Posterior vena cava (tissue), 2 donors: ENCODE results near the gene ZNF415. TPM values are rescaled to one million over a fixed set of nuclear protein-coding genes. Genes with fewer than 3 reads are reported as not detected.
A peak's percentile ranks its signal among the peaks of the same experiment; 100 is the strongest.

Experiments
- DNase-seq: peaks from one replicate; pipeline ENCODE4 v3.0.0-alpha.2; 2020; ENCODE audit warnings: low spot score
- intact Hi-C, 2 donors: fragments of 100-400 bp; cut with DNase I; formaldehyde crosslinking; loops; one replicate each; pipeline versions ENCODE4 v1.14.1 to v1.14.2; 2022 to 2023
- total RNA-seq, 2 donors: library from RNA; stranded (reverse); fragmentation: NEBNext Ultra II Directional; extraction: Animal tissue kit (Norgen Biotek cat#: 25700); gene quantifications; one replicate each; pipeline ENCODE4 v1.2.1, GENCODE V29; 2021
- donor health status: DM: yes; HTN: yes; CAD: no.
- donor health status: DM: yes; HTN: yes; CAD: no.

The ZNF415 gene
- total RNA-seq, 2 donors from 2014 or later = 9.1 to 11.8 TPM

GRCh38 chr19:53068834-53069233, 63.9 kb downstream of the ZNF415 start:
- DNase-seq = no peak
- intact Hi-C loops = no loop called here

DNA sequence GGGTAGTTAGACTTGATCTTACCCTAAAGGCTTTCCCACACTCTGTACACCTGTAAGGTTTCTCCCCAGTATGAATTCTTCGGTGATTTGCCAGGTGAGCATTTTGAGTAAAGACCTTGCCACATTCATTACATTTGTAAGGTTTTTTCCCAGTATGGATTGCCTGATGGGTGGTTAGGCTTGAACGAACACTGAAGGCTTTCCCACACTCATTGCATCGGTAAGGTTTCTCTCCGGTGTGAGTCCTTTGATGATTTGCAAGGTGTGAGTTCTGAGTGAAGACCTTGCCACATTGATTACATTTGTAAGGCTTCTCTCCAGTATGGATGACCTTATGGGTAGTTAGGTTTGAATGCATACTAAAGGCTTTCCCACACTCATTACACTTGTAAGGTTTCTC, 64.5 kb downstream of the ZNF415 start:
- no peak for DNase-seq
- intact Hi-C loops = no loop called here

- intact Hi-C loops = no loop called here
- DNase-seq = peak; percentile 78
These were observed 74.7 kb downstream of the ZNF415 start for GRCh38 chr19:53057904-53058580.

Other genes starting within 250 kb of the ZNF415 start
- 1 to 10 TPM; 7.5 to 8.2 TPM for gene ZNF320, start 235.3 kb downstream of the ZNF415 start, total RNA-seq
- 1 to 10 TPM; 2.6 to 3.2 TPM for gene ZNF888, start 209.5 kb downstream of the ZNF415 start, total RNA-seq
- gene ZNF816, start 170.0 kb downstream of the ZNF415 start, total RNA-seq = 1 to 10 TPM; 6.4 to 9.7 TPM
- not detected for gene ERVV-1, start 119.0 kb downstream of the ZNF415 start, total RNA-seq
- gene ERVV-2, start 88.2 kb downstream of the ZNF415 start, total RNA-seq = not detected
- gene ZNF160, start 29.5 kb downstream of the ZNF415 start, total RNA-seq = 10 to 100 TPM; 23.1 to 26.2 TPM
- gene ZNF347, start 26.1 kb upstream of the ZNF415 start, total RNA-seq = 10 to 100 TPM; 11.5 to 14.1 TPM
- 1 to 10 TPM; 3.5 to 5.4 TPM for gene ZNF665, start 60.4 kb upstream of the ZNF415 start, total RNA-seq
- 10 to 100 TPM; 18.6 to 19.0 TPM for gene ZNF677, start 122.0 kb upstream of the ZNF415 start, total RNA-seq
- gene VN1R2, start 125.4 kb upstream of the ZNF415 start, total RNA-seq = not detected
- not detected for gene VN1R4, start 134.8 kb upstream of the ZNF415 start, total RNA-seq
- gene ZNF845, start 200.8 kb upstream of the ZNF415 start, total RNA-seq = 1 to 10 TPM; 6.6 to 6.7 TPM
- 10 to 100 TPM; 10.7 to 13.5 TPM for gene ZNF525, start 232.8 kb upstream of the ZNF415 start, total RNA-seq